GM12878 (cell line): Measurements from ENCODE around the gene TRIM41. TPM values are rescaled to one million over a fixed set of nuclear protein-coding genes. Genes with fewer than 3 reads are reported as not detected.

Source experiments
- ATAC-seq: fragments of 200-7000 bp; cut with Tn5 transposase; 3 replicates; pipeline ENCODE4 v1.9.1; 2020; ENCODE audit warnings: mild to moderate bottlenecking, moderate library complexity
- BruUV-seq: library from RNA; stranded (reverse); fragments of 400-500 nt; replicated peaks from 2 replicates; lab custom pipeline; 2021; lab: Mats Ljungman, UMichigan
- CTCF ChIA-PET: fragments of 300-600 bp; sonication (Branson Sonifier 250); formaldehyde crosslinking; extraction: SDS; loops from one replicate; lab custom pipeline; 2021; ENCODE audit warnings: inconsistent platforms; lab: Yijun Ruan, JAX
- POLR2A ChIA-PET: fragments of 350-600 bp; formaldehyde crosslinking; extraction: SDS; loops from one replicate; lab custom pipeline; 2021; ENCODE audit warnings: inconsistent platforms; lab: Charles Lee
- RAD21 ChIA-PET: fragments of 300-600 bp; sonication (Branson Sonifier 250); formaldehyde crosslinking; loops from one replicate; lab custom pipeline; 2023; ENCODE audit warnings: antibody characterized with exemption; ENCODE audit not compliant: unreplicated experiment; lab: Charles Lee
- SMC1A ChIA-PET: fragments of 300-600 bp; sonication (Branson Sonifier 250); formaldehyde crosslinking; loops from one replicate; lab custom pipeline; 2023; ENCODE audit not compliant: unreplicated experiment, uncharacterized antibody; lab: Charles Lee
- DNase-seq: peaks from one replicate; pipeline ENCODE4 v3.0.0-alpha.2; 2011; ENCODE audit warnings: low read depth, low spot score
- FAIRE-seq: peaks from 3 replicates; lab custom pipeline; 2011; peaks lifted over from hg19 to GRCh38; lab: Jason Lieb, UNC
- H2AFZ ChIP-seq: 2 replicates; pipeline ENCODE4 v1.6.0; 2011; ENCODE audit warnings: low read depth, low read length, control low read depth; ENCODE audit not compliant: control insufficient read depth
- H3K27ac ChIP-seq: 2 replicates; pipeline ENCODE4 v1.5.1; 2011; ENCODE audit warnings: control low read depth; ENCODE audit not compliant: control insufficient read depth, insufficient read depth
- H3K27me3 ChIP-seq, 2 experiments: replicated peaks in 1 of 2; 2 replicates each; pipeline versions ENCODE4 v1.6.0 to v1.6.1; 2011; ENCODE audit warnings: low read length in 1 of 2; ENCODE audit not compliant: control insufficient read depth in 2 of 2, insufficient read depth in 2 of 2
- H3K36me3 ChIP-seq, 2 experiments: 2 replicates each; pipeline ENCODE4 v1.5.1; 2011; ENCODE audit warnings: low read length in 1 of 2; ENCODE audit not compliant: control insufficient read depth in 2 of 2, insufficient read depth in 2 of 2
- H3K4me1 ChIP-seq: 2 replicates; pipeline ENCODE4 v1.6.1; 2011; ENCODE audit warnings: mild to moderate bottlenecking, low read length, moderate library complexity, mixed read lengths; ENCODE audit not compliant: control insufficient read depth, insufficient read depth
- H3K4me2 ChIP-seq: 2 replicates; pipeline ENCODE4 v1.6.0; 2011; ENCODE audit warnings: control low read depth; ENCODE audit not compliant: control insufficient read depth, insufficient read depth
- H3K4me3 ChIP-seq: fragments of 200-600 bp; sonication (generic); 2 replicates; pipeline ENCODE4 v1.5.1; 2016
- H3K79me2 ChIP-seq: 2 replicates; pipeline ENCODE4 v1.6.0; 2011; ENCODE audit warnings: low read length; ENCODE audit not compliant: control insufficient read depth, insufficient read depth
- H3K9ac ChIP-seq: 2 replicates; pipeline ENCODE4 v1.8.0; 2011; ENCODE audit warnings: low read length, control low read depth, mixed read lengths; ENCODE audit not compliant: control insufficient read depth, insufficient read depth
- H3K9me3 ChIP-seq: replicated peaks from 3 replicates; pipeline ENCODE4 v1.5.1; 2011; ENCODE audit warnings: mild to moderate bottlenecking, low read length; ENCODE audit not compliant: control insufficient read depth, insufficient read depth
- H4K20me1 ChIP-seq: 2 replicates; pipeline ENCODE4 v1.6.0; 2011; ENCODE audit not compliant: control insufficient read depth, insufficient read depth
- CBX5 ChIP-seq: sonication (generic); IDR thresholded peaks from 2 replicates; pipeline ENCODE4 v1.6.1; 2016; ENCODE audit warnings: low read depth, moderate library complexity, mild to moderate bottlenecking, inconsistent platforms
- ESRRA ChIP-seq: IDR thresholded peaks from 2 replicates; pipeline ENCODE4 v1.6.1; 2012; ENCODE audit warnings: mild to moderate bottlenecking, low read length, improper control_type of control experiment
- GABPA ChIP-seq: IDR thresholded peaks from 2 replicates; pipeline ENCODE4 v1.6.1; 2014; ENCODE audit warnings: antibody characterized with exemption, low read depth, mild to moderate bottlenecking, inconsistent platforms
- IKZF1 ChIP-seq: fragments of 450-650 bp; conservative IDR thresholded peaks from 2 replicates; pipeline ENCODE4 v1.6.1; 2017; ENCODE audit warnings: antibody characterized with exemption, mild to moderate bottlenecking
- KDM1A ChIP-seq: fragments of 200-600 bp; sonication (generic); IDR thresholded peaks from 2 replicates; pipeline ENCODE4 v1.6.1; 2016; ENCODE audit warnings: borderline replicate concordance
- MEF2A ChIP-seq: IDR thresholded peaks from 2 replicates; pipeline ENCODE4 v1.6.1; 2011; ENCODE audit warnings: low read depth, mild to moderate bottlenecking, low read length, moderate library complexity; ENCODE audit not compliant: insufficient read depth
- NBN ChIP-seq: fragments of 450-650 bp; IDR thresholded peaks from 2 replicates; pipeline ENCODE4 v1.6.1; 2016
- NR2F1 ChIP-seq: fragments of 450-650 bp; conservative IDR thresholded peaks from 2 replicates; pipeline ENCODE4 v1.6.1; 2017; ENCODE audit warnings: mild to moderate bottlenecking
- PAX5 ChIP-seq: IDR thresholded peaks from 2 replicates; pipeline ENCODE4 v1.6.1; 2011; ENCODE audit warnings: low read depth, low read length, borderline replicate concordance
- POLR2AphosphoS2 ChIP-seq: IDR thresholded peaks from 2 replicates; pipeline ENCODE4 v1.6.1; 2011; ENCODE audit warnings: low read depth, mild to moderate bottlenecking, low read length, improper control_type of control experiment, moderate library complexity
- SIX5 ChIP-seq: IDR thresholded peaks from 2 replicates; pipeline ENCODE4 v1.6.1; 2011; ENCODE audit warnings: mild to moderate bottlenecking, low read depth, low read length, moderate library complexity; ENCODE audit not compliant: severe bottlenecking
- SMARCA5 ChIP-seq: fragments of 450-650 bp; IDR thresholded peaks from 2 replicates; pipeline ENCODE4 v1.6.1; 2017; ENCODE audit warnings: mild to moderate bottlenecking
- USF2 ChIP-seq: IDR thresholded peaks from 2 replicates; pipeline ENCODE4 v1.6.1; 2011; ENCODE audit warnings: low read depth, low read length, improper control_type of control experiment, borderline replicate concordance
- ZBED1 ChIP-seq: IDR thresholded peaks from 2 replicates; pipeline ENCODE4 v1.6.1; 2016; ENCODE audit warnings: borderline replicate concordance
- WGBS: methylation state at CpG from one replicate; pipeline ENCODE4 v1.1.6; 2016; ENCODE audit warnings: low lambda C conversion rate; ENCODE audit not compliant: insufficient replicate concordance, insufficient coverage; ENCODE audit errors: missing lambda C conversion rate; 5-methylcytosine and 5-hydroxymethylcytosine counted together
- in situ Hi-C: fragments of 300-500 bp; cut with MboI; formaldehyde crosslinking; loops from 9 replicates; pipeline ENCODE4 v1.14.3; 2018; ENCODE audit warnings: mixed read lengths
- intact Hi-C: fragments of 100-400 bp; cut with micrococcal nuclease; formaldehyde crosslinking; loops from one replicate; pipeline ENCODE4 v1.14.2; 2022; ENCODE audit not compliant: unreplicated experiment
- polyA plus RNA-seq, 11 experiments: library from polyadenylated mRNA; depleted of rRNA in 4 of 11; unstranded in 6 of 11; stranded (reverse) in 5 of 11; fragments of >200 nt; fragmentation: Nextera tagmentation in 4 of 11; fragmentation: Illumina TruSeq in 1 of 11; extraction: Ambion mirVana in 4 of 11; extraction: Trizol in 1 of 11; gene quantifications; 1 replicate in 1 of 11; 2 replicates in 10 of 11; pipeline versions ENCODE4 v1.2.1 to v1.2.3, GENCODE V29; 2011 to 2016; ENCODE audit warnings: inconsistent platforms in 2 of 11, missing spikeins in 2 of 11, low read depth in 1 of 11
- total RNA-seq, 4 experiments: library from RNA; depleted of rRNA in 3 of 4; stranded (reverse); fragments of >200 nt in 3 of 4; fragmentation: Illumina TruSeq in 1 of 4; extraction: Trizol in 1 of 4; gene quantifications; 2 replicates each; pipeline versions ENCODE4 v1.2.1 to v1.2.3, GENCODE V29; 2013 to 2021
- TF ChIP-seq, protein P1 (sequence below): IDR thresholded peaks from 2 replicates; pipeline ENCODE4 v1.6.1; 2012; ENCODE audit warnings: improper control_type of control experiment, low read depth, low read length; ENCODE audit not compliant: insufficient replicate concordance

The TRIM41 gene
- total and polyA plus RNA-seq, 10 of the 15 experiments (the other 5 are each of a cell fraction or from before 2014, with no cell fraction given), result 1.0 to 28.9 (median 10.6) TPM

GRCh38 chr5:181243018-181243563, 20.0 kb downstream of the TRIM41 start (continued):
- TF ChIP-seq CBX5 (no peak), KDM1A (no peak), USF2 (no peak), SIX5 (no peak), IKZF1 (no peak)
- TF ChIP-seq, all 136 proteins: peak for 0

DNA sequence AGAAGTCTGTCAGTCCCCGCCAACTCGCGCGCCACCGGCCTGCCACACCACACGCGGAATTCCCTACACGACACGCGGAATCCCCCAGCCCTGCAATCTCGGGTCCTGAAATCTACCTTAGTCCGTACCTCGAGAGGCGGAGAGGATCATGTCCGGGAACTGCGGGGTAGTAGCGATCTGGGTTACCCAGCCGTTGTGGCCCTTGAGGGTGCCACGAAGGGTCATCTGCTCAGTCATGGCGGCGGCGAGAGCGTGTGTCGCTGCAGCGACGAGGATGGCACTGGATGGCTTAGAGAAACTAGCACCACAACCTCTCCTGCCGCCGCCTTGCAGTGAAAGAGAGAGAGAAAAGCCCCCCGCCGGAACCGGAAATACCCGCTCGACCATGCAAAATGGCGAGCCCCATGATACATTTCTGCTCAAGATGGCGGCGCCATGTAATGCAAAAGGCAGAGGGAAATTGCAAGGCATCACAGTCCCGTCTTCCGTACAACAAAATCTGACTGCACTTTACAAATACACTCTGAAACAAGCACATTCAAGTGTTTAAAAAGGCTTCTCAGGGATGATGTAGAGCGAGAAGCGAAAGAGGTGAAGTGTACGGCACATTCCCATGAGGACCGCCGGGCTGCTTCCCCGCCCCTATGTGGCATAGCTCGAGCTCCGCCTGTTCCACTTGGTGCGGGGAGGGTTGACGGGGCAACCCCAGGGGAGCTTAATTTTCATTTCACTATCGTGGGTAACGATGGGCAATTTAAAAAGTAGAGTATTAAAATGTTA, 20.7 kb downstream of the TRIM41 start, which contains the start of gene RACK1:
TSS of gene RACK1 (minus strand) at position 343 of the 780 bp plus-strand sequence. CDS start at position 237, 106 bp downstream.
- peak; percentile 72 for FAIRE-seq
- POLR2A ChIA-PET, result interaction anchor here (1.0 to 3.7 kb wide), 6 partner anchors 18 to 67 kb away, joined by 3 to 36 read pairs (median 13); partner anchors contain the start of genes TRIM41 and TRIM52
- SMC1A ChIA-PET, result interaction anchor here (0.7 to 2.2 kb wide), 6 partner anchors 9 to 27 kb away, joined by 3 to 5 read pairs (median 4); partner anchors contain the start of genes TRIM41 and TRIM52
- peak; percentile 97 for TF ChIP-seq GABPA
- TF ChIP-seq, protein P1, sequence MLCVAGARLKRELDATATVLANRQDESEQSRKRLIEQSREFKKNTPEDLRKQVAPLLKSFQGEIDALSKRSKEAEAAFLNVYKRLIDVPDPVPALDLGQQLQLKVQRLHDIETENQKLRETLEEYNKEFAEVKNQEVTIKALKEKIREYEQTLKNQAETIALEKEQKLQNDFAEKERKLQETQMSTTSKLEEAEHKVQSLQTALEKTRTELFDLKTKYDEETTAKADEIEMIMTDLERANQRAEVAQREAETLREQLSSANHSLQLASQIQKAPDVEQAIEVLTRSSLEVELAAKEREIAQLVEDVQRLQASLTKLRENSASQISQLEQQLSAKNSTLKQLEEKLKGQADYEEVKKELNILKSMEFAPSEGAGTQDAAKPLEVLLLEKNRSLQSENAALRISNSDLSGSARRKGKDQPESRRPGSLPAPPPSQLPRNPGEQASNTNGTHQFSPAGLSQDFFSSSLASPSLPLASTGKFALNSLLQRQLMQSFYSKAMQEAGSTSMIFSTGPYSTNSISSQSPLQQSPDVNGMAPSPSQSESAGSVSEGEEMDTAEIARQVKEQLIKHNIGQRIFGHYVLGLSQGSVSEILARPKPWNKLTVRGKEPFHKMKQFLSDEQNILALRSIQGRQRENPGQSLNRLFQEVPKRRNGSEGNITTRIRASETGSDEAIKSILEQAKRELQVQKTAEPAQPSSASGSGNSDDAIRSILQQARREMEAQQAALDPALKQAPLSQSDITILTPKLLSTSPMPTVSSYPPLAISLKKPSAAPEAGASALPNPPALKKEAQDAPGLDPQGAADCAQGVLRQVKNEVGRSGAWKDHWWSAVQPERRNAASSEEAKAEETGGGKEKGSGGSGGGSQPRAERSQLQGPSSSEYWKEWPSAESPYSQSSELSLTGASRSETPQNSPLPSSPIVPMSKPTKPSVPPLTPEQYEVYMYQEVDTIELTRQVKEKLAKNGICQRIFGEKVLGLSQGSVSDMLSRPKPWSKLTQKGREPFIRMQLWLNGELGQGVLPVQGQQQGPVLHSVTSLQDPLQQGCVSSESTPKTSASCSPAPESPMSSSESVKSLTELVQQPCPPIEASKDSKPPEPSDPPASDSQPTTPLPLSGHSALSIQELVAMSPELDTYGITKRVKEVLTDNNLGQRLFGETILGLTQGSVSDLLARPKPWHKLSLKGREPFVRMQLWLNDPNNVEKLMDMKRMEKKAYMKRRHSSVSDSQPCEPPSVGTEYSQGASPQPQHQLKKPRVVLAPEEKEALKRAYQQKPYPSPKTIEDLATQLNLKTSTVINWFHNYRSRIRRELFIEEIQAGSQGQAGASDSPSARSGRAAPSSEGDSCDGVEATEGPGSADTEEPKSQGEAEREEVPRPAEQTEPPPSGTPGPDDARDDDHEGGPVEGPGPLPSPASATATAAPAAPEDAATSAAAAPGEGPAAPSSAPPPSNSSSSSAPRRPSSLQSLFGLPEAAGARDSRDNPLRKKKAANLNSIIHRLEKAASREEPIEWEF, result no peak
- no peak for TF ChIP-seq MEF2A
- TF ChIP-seq SMARCA5, result peak; percentile 86
- TF ChIP-seq ESRRA, result no peak
- TF ChIP-seq POLR2AphosphoS2, result peak; percentile 95
- TF ChIP-seq PAX5, result peak; percentile 31; the same call in 1 of the 2 replicates
- TF ChIP-seq NR2F1, result 0 out of 2 replicates have a peak, but pooled peaks have one; percentile 30
- peak; percentile 90 for TF ChIP-seq ZBED1
- peak; percentile 78 for TF ChIP-seq NBN

More for the DNA sequence above, 20.7 kb downstream of the TRIM41 start, which contains the start of gene RACK1:
- in situ Hi-C loops (no loop called here), intact Hi-C loops (loop anchor here (1.0 to 2.0 kb wide), 3 partner anchors 17 to 51 kb away; partner anchors contain the start of genes TRIM41 and TRIM52)
- H3K9me3 ChIP-seq, result no peaks in the 10 kb centered on the region
- DNase-seq (peak; percentile 89), ATAC-seq (peak; percentile 66)
- peak within 1 kb of the TSS; percentile 88 for H3K9ac ChIP-seq
- H3K4me3 ChIP-seq, result peak within 1 kb of the TSS; percentile 98
- H3K4me1 ChIP-seq, result peaks cover 27% of the 10 kb centered on the region
- H4K20me1 ChIP-seq, result peaks cover 11% of the 10 kb centered on the region
- WGBS, result under 1% methylated on average over 50 of the region's 50 CpGs
- BruUV-seq, result no TSS peak
- peak within 1 kb of the TSS; percentile 92 for H3K27ac ChIP-seq
- peak within 1 kb of the TSS; percentile 95 for H3K4me2 ChIP-seq
- ChIA-PET CTCF (interaction anchor here (1.3 to 3.5 kb wide), 3 partner anchors 12 to 59 kb away, joined by 4 to 12 read pairs (median 5); no protein-coding TSS in a partner anchor), RAD21 (interaction anchor here (0.7 to 1.7 kb wide), 5 partner anchors 12 to 55 kb away, joined by 3 to 12 read pairs (median 3); partner anchors contain the start of gene TRIM52)
- peaks cover 89% of the 10 kb centered on the region for H3K79me2 ChIP-seq
- no peaks in the 10 kb centered on the region for H3K27me3 ChIP-seq
- H3K36me3 ChIP-seq, result peaks cover 17 to 25% of the 10 kb centered on the region in 2 experiments
- peak within 1 kb of the TSS; percentile 100 for H2AFZ ChIP-seq
